Kasumi-1 (cell line): Measurements from ENCODE around the gene TDRD10.
A peak's percentile ranks its signal among the peaks of the same experiment; 100 is the strongest.
"Not testable (repeated sequence)": the region's sequence is repeated elsewhere in the genome, so short reads cannot be mapped to it uniquely, and the experiment has no call there.

Experiments
- DNase-seq, 2 experiments: peaks; one replicate each; lab custom pipeline; 2025; lab: John Stamatoyannopoulos, UW

Gene TDRD10

GRCh38 chr1:154479764-154480421 is 22.1 kb upstream of the TDRD10 start:
- peak; percentile 83 to 87 for DNase-seq

DNA sequence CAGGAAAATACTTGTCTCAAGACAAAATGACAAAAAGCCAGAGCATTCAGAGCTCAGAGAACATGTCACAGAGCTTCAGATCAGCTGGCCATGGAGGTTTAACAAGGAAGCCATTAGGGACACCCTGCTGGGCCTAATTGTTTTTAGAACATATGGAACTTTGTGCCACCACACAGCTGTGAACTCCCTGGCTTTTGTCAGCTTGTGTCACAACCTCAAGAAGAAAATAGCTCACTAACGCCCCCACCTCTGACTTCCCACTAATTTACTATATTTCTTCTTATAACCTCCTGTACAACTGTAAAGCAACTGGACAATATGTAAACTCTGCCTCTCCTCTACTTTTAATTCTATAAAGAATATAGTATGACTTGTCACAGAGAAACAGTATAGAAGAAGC is 21.0 kb upstream of the TDRD10 start:
- DNase-seq: peak; percentile 33 to 60

DNA sequence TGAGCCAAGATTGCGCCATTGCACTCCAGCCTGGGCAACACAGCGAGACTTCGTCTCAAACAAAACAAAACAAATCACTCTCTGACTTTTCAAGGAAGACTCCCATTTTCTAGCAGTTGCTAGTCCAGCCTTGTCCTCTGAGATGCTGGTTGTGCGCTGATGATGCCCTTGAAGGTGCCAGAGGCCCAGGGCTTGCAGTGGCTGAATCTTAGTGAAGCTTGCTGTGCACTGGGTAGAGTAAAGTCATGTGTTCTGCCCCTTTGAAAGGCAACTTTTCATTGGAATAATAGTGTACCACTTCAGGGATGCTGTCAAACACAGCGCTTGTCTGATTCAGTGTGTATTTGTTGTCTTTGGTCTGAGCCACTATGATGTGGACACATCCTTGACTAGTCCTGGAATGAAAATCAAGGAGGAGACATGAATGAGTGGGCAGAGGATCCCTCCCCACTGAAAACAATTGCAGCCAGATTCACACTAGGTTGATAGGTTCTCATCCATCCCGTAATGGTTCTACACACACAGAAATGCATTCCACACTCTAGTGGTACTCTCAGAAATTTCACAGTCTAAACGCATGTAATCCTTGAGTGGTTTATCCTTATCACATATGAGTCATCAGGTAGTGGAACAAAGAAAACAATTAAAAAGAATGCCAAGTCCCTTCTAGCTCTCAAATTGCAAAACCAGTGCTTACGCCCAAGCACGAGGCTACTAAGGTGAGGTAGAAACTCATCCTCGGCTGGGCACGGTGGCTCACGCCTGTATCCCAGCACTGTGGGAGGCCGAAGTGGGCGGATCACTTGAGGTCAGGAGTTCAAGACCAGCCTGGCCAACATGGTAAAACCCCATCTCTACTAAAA is 17.8 kb upstream of the TDRD10 start:
- no peak for DNase-seq

DNA sequence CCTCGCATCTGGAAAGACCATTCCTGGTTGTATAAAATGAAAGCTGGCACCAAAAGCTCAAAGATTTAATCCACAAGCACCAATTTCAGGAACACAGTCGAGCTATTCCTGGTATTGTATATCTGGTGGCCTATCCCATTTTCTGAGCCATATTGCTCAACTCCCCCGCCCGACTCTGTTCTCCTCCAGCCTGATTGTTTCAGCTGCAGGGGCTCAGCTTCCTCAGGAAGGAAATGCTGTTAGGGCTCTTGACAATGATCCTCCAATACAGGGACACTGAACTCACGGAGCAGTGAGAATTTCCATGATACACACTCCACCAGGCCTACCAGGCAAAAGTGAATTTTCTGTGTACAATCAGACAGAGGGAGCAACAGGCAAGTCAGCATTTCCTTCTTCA is 16.9 kb upstream of the TDRD10 start:
- DNase-seq: peak; percentile 90 to 95

GRCh38 chr1:154485910-154486496 is 16.0 kb upstream of the TDRD10 start:
- DNase-seq: no peak

GRCh38 chr1:154486756-154487155 is 15.3 kb upstream of the TDRD10 start:
- DNase-seq: not testable (repeated sequence)

GRCh38 chr1:154488922-154489321 is 13.1 kb upstream of the TDRD10 start:
- DNase-seq: no peak

DNA sequence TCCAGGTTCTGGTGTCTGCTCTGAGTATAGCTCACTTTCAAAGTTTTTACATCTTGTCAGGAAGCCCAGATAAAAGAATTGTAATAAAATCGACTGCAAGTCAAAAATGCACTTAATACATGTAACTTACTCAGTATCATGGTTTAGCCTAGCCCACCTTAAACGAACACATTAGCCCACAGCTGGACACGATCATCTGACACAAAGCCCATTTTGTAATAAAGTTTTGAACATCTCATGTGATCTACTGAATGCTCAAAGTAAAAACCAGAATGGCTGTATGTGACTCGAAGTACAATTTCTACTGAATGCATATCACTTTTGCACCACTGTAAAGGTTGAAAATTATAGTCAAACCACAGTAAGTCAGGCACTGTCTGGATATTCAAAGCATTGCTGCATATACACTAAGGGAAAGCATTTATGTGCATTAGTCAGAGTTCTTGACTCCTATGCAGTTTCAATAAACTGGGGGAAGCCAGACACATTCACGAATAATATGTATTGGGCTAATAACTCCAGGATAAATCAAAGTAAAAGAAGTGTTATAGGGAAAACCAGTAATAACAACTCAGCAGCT is 12.2 kb upstream of the TDRD10 start:
- DNase-seq: no peak

DNA sequence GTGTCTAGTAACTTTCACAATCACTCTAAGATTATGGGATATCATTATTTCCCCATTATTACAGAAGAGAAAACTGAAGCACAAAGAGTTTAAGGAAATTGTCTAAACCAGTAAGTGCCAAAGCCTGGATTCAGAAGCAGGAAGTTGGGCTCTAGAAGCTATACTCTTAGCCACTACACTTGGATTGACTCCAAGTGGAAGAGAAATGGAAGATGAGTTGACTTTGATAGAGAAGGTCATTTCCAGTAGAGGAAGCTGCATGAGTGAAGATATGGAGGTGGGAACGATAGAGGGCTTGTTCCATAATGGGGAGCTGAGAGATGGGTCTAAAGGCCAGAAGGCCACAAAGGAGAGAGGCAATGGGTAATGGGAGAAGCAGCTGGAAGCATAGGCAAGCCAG is 11.7 kb upstream of the TDRD10 start:
- peak; percentile 56 to 66 for DNase-seq

GRCh38 chr1:154492115-154492514 is 9.9 kb upstream of the TDRD10 start:
- DNase-seq: peak; percentile 30 to 34

DNA sequence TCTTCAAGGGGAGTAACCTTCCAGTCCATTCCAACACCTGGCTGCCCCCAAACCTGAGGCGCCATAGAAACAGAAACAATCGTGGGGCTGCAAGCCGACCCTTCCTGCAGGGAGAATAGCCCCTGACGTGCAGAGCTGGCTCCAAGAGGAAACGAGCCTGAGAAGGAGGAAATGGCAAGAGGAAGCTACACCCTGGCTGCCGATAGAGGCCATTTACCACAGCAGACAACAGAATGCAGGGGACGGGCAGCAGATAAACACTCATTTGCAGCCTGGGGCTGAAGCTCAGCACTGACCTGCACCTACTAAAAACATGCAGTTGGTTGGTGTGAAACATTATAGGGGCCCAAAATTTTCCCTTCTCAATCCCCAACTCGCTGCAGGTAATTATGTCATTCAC is 8.7 kb upstream of the TDRD10 start:
- DNase-seq: peak; percentile 47 to 70

- no peak for DNase-seq
Measured at GRCh38 chr1:154495496-154496273, 6.3 kb upstream of the TDRD10 start.

GRCh38 chr1:154496383-154496782 is 5.6 kb upstream of the TDRD10 start:
- DNase-seq: no peak

- DNase-seq: peak; percentile 45 to 53
Measured at GRCh38 chr1:154497026-154497806, 4.8 kb upstream of the TDRD10 start.

- no peak for DNase-seq
Measured at GRCh38 chr1:154499446-154499845, 2.6 kb upstream of the TDRD10 start.

GRCh38 chr1:154500533-154500932 is 1.5 kb upstream of the TDRD10 start:
- DNase-seq: no peak

GRCh38 chr1:154501423-154502065 is 475 bp upstream of the TDRD10 start:
- no peak for DNase-seq

DNA sequence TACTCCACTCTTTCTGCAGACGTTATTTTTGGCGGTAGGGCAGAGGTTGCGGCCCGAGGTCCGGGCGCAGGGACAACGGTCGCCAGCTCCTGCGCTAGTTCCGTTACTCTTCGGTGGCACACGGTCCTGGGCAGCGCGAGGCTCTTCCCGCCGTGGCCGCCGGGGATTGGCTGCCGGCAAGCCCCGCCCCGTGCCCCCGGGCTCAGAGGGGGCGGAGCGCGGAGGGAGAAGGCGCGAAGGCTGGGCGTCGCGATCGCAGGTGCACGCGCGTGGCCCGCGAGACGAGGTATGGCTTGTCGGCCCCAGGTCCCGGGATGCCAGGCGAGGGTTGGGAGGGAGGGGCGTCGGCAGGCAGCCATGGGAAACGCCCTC is 711 bp downstream of the TDRD10 start:
- no peak for DNase-seq

GRCh38 chr1:154503898-154504297 is 1.9 kb downstream of the TDRD10 start:
- DNase-seq: no peak

GRCh38 chr1:154512760-154513159 is 10.7 kb downstream of the TDRD10 start:
- DNase-seq: no peak
